Fibroblast of skin of abdomen (primary cell): ENCODE data around the gene SULT4A1.

ENCODE experiments used
- DNase-seq: peaks from one replicate; pipeline ENCODE4 v3.0.0-alpha.2; 2013

SULT4A1 gene

GRCh38 chr22:43827003-43827735, 35.1 kb downstream of the SULT4A1 start:
- DNase-seq, result no peak

- DNase-seq, result peak; percentile 81
Measured at GRCh38 chr22:43826142-43827002, 35.9 kb downstream of the SULT4A1 start.

GRCh38 chr22:43825651-43826050, 36.7 kb downstream of the SULT4A1 start:
- DNase-seq, result no peak

- DNase-seq, result no peak
Measured at GRCh38 chr22:43824724-43825420, 37.4 kb downstream of the SULT4A1 start.

GRCh38 chr22:43823911-43824665, 38.2 kb downstream of the SULT4A1 start:
- no peak for DNase-seq

GRCh38 chr22:43823353-43823908, 38.9 kb downstream of the SULT4A1 start:
- no peak for DNase-seq

- DNase-seq, result no peak
Measured at GRCh38 chr22:43821606-43822425, 40.5 kb downstream of the SULT4A1 start.

- DNase-seq, result no peak
Measured at GRCh38 chr22:43820651-43821305, 41.5 kb downstream of the SULT4A1 start.

GRCh38 chr22:43819931-43820640, 42.2 kb downstream of the SULT4A1 start:
- no peak for DNase-seq

GRCh38 chr22:43819421-43819921, 42.8 kb downstream of the SULT4A1 start:
- no peak for DNase-seq

- DNase-seq, result no peak
Measured at GRCh38 chr22:43818981-43819380, 43.3 kb downstream of the SULT4A1 start.

- DNase-seq, result no peak
Measured at GRCh38 chr22:43817402-43817801, 44.9 kb downstream of the SULT4A1 start.

GRCh38 chr22:43814264-43814663, 48.0 kb downstream of the SULT4A1 start:
- no peak for DNase-seq

- DNase-seq, result no peak
Measured at GRCh38 chr22:43812890-43813289, 49.4 kb downstream of the SULT4A1 start.

GRCh38 chr22:43812149-43812842, 50.0 kb downstream of the SULT4A1 start, which contains the start of gene EFCAB6:
TSS of gene EFCAB6 (minus strand) at chr22:43812305. CDS start at chr22:43782318, 29,987 bp downstream.
- peak; percentile 92 for DNase-seq

- no peak for DNase-seq
Measured at GRCh38 chr22:43811777-43812148, 50.5 kb downstream of the SULT4A1 start.

- DNase-seq, result no peak
Measured at GRCh38 chr22:43802897-43803495, 59.3 kb downstream of the SULT4A1 start.

- DNase-seq, result no peak
Measured at GRCh38 chr22:43800970-43801369, 61.3 kb downstream of the SULT4A1 start.

GRCh38 chr22:43798492-43798891, 63.8 kb downstream of the SULT4A1 start:
- DNase-seq, result no peak
